Measurements from ENCODE around the gene RIN3.

DNA sequence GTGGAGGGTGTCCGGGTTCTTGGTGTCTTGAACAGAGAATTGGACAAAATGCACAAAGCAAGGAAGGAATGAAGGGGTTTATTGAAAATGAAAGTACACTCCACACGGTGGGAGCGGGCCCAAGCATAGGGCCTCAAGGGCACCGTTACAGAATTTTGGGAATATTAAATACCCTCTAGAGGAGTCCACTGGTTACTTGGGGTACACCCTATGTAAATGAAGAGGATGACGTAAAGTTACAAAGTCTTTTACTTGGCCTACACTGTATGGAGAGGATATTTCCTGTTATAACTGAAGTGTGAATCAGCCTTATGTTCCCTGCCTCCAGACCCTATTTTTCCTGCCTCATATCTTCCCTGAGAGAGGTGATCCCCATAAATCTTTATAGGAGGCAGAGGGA is 102.6 kb downstream of the RIN3 start:
- TF ChIP-seq, protein P1, sequence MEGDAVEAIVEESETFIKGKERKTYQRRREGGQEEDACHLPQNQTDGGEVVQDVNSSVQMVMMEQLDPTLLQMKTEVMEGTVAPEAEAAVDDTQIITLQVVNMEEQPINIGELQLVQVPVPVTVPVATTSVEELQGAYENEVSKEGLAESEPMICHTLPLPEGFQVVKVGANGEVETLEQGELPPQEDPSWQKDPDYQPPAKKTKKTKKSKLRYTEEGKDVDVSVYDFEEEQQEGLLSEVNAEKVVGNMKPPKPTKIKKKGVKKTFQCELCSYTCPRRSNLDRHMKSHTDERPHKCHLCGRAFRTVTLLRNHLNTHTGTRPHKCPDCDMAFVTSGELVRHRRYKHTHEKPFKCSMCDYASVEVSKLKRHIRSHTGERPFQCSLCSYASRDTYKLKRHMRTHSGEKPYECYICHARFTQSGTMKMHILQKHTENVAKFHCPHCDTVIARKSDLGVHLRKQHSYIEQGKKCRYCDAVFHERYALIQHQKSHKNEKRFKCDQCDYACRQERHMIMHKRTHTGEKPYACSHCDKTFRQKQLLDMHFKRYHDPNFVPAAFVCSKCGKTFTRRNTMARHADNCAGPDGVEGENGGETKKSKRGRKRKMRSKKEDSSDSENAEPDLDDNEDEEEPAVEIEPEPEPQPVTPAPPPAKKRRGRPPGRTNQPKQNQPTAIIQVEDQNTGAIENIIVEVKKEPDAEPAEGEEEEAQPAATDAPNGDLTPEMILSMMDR (IDR thresholded peaks at IDR 0.05), result no peak
- TF ChIP-seq POLR2A (IDR thresholded peaks at IDR 0.05), result no peak
- no peak for TF ChIP-seq EP300 (IDR thresholded peaks at IDR 0.05)
- TF ChIP-seq POLR2AphosphoS5 (IDR thresholded peaks at IDR 0.05), result no peak
